Measurements from ENCODE around the gene FZD2. TPM values are rescaled to one million over a fixed set of nuclear protein-coding genes. Genes with fewer than 3 reads are reported as not detected.

The FZD2 gene
- total and polyA plus RNA-seq, 2 of the 8 experiments (the other 6 are each of a cell fraction or from before 2014, with no cell fraction given): 17.6 to 86.7 TPM

- TF ChIP-seq CHD7 (IDR thresholded peaks at IDR 0.05; ENCODE audit: insufficient replicate concordance, low read length) (no peak), EGR1 (IDR thresholded peaks at IDR 0.05; ENCODE audit: borderline replicate concordance, low read depth, low read length) (no peak), JUND (IDR thresholded peaks at IDR 0.05; ENCODE audit: low read length) (no peak), GABPA (IDR thresholded peaks at IDR 0.05; ENCODE audit: borderline replicate concordance, insufficient read depth, low read length) (no peak)
These were observed 26.3 kb upstream of the FZD2 start (continued) for GRCh38 chr17:44530896-44531418.

Measured in H1 (cell line).